B cell (primary cell): ENCODE measurements around the gene ERC2. TPM values are rescaled to one million over a fixed set of nuclear protein-coding genes. Genes with fewer than 3 reads are reported as not detected.

ENCODE experiments used
- ATAC-seq: fragments of 200-7000 bp; cut with Tn5 transposase; one replicate; pipeline ENCODE4 v1.10.0; 2021; ENCODE audit warnings: low read depth, mild to moderate bottlenecking, moderate number of reproducible peaks, moderate library complexity
- CTCF ChIA-PET: fragments of 350-600 bp; sonication (Branson Sonifier 250); formaldehyde crosslinking; loops from one replicate; lab custom pipeline; 2021; ENCODE audit warnings: antibody characterized with exemption, inconsistent platforms; lab: Charles Lee
- POLR2A ChIA-PET: fragments of 350-600 bp; sonication (Branson Sonifier 250); formaldehyde crosslinking; loops from one replicate; lab custom pipeline; 2021; ENCODE audit warnings: antibody characterized with exemption; lab: Charles Lee
- DNase-seq: peaks from one replicate; pipeline ENCODE4 v3.0.0; 2013
- H2AFZ ChIP-seq: 2 replicates; pipeline ENCODE4 v1.6.1; 2012; ENCODE audit warnings: mild to moderate bottlenecking, low read depth, low read length; ENCODE audit not compliant: insufficient read depth, poor library complexity, severe bottlenecking
- H3K27ac ChIP-seq, 2 donors: 1 replicate in 1 of 2; 2 replicates in 1 of 2; pipeline ENCODE4 v1.5.1; 2012 to 2013; ENCODE audit warnings: low read length in 2 of 2, mild to moderate bottlenecking in 2 of 2, moderate library complexity in 1 of 2
- H3K27me3 ChIP-seq, 4 experiments: fragments of 200-600 bp in 1 of 4; sonication (generic) in 1 of 4; replicated peaks in 1 of 4; 1 replicate in 2 of 4; 2 replicates in 2 of 4; pipeline versions ENCODE4 v1.6.1 to v1.7.0; 2013 to 2016; ENCODE audit warnings: low read length in 3 of 4, mild to moderate bottlenecking in 2 of 4, mixed read lengths in 1 of 4, moderate library complexity in 1 of 4; ENCODE audit not compliant: insufficient read depth in 4 of 4, control insufficient read depth in 3 of 4; ENCODE audit errors: control extremely low read depth in 1 of 4
- H3K36me3 ChIP-seq, 2 experiments: replicated peaks in 1 of 2; 1 replicate in 1 of 2; 2 replicates in 1 of 2; pipeline versions ENCODE4 v1.6.1 to v1.7.1; 2013; ENCODE audit warnings: low read length in 1 of 2; ENCODE audit not compliant: insufficient read depth in 2 of 2, control insufficient read depth in 1 of 2; ENCODE audit errors: control extremely low read depth in 1 of 2, extremely low read depth in 1 of 2
- H3K4me1 ChIP-seq, 2 donors: fragments of 200-600 bp in 1 of 2; sonication (generic) in 1 of 2; 1 replicate in 1 of 2; 2 replicates in 1 of 2; pipeline versions ENCODE4 v1.5.1 to v1.6.1; 2013 to 2017; ENCODE audit warnings: low read length in 2 of 2; ENCODE audit not compliant: control insufficient read depth in 2 of 2, insufficient read depth in 2 of 2
- H3K4me2 ChIP-seq: replicated peaks from 2 replicates; pipeline ENCODE3; 2012; ENCODE audit warnings: mild to moderate bottlenecking, low read depth, low read length; ENCODE audit not compliant: poor library complexity, severe bottlenecking
- H3K4me3 ChIP-seq, 5 experiments: fragments of 200-600 bp in 1 of 5; sonication (generic) in 1 of 5; 1 replicate in 3 of 5; 2 replicates in 2 of 5; pipeline versions ENCODE4 v1.5.1 to v1.7.0; 2011 to 2016; ENCODE audit warnings: low read length in 4 of 5, mild to moderate bottlenecking in 4 of 5, low read depth in 2 of 5, control low read depth in 1 of 5, moderate library complexity in 1 of 5; ENCODE audit not compliant: insufficient read depth in 1 of 5; ENCODE audit errors: control extremely low read depth in 1 of 5, extremely low read depth in 1 of 5
- H3K79me2 ChIP-seq: fragments of 200-600 bp; sonication (generic); one replicate; pipeline ENCODE4 v1.6.0; 2016; ENCODE audit warnings: low read length; ENCODE audit not compliant: control insufficient read depth, insufficient read depth
- H3K9ac ChIP-seq: fragments of 200-600 bp; sonication (generic); 2 replicates; pipeline ENCODE4 v1.6.1; 2017; ENCODE audit warnings: mild to moderate bottlenecking, low read length, moderate library complexity
- H3K9me3 ChIP-seq, 3 donors: one replicate each; pipeline versions ENCODE4 v1.6.1 to v1.7.1; 2013; ENCODE audit warnings: low read length in 2 of 3; ENCODE audit not compliant: control insufficient read depth in 2 of 3, insufficient read depth in 1 of 3; ENCODE audit errors: control extremely low read depth in 1 of 3
- H4K20me1 ChIP-seq: 2 replicates; pipeline ENCODE4 v1.6.0; 2012; ENCODE audit warnings: mild to moderate bottlenecking, low read length; ENCODE audit not compliant: insufficient read depth, control insufficient read depth, poor library complexity, severe bottlenecking
- H3K27ac Mint-ChIP-seq: one replicate; pipeline ENCODE4 v1.8.0; 2021; ENCODE audit warnings: mixed read lengths
- H3K27me3 Mint-ChIP-seq: one replicate; pipeline ENCODE4 v1.8.0; 2021; ENCODE audit warnings: mixed read lengths
- H3K4me1 Mint-ChIP-seq: one replicate; pipeline ENCODE4 v1.8.0; 2021; ENCODE audit warnings: mixed read lengths
- H3K4me3 Mint-ChIP-seq: one replicate; pipeline ENCODE4 v1.8.0; 2021; ENCODE audit warnings: mixed read lengths
- H3K9me3 Mint-ChIP-seq: one replicate; pipeline ENCODE4 v1.8.0; 2022; ENCODE audit warnings: mixed read lengths; ENCODE audit not compliant: insufficient read depth
- EZH2 ChIP-seq: IDR thresholded peaks from 2 replicates; pipeline ENCODE4 v1.6.1; 2012; ENCODE audit warnings: borderline replicate concordance, low read depth, mild to moderate bottlenecking, moderate library complexity, low read length; ENCODE audit not compliant: insufficient read depth, poor library complexity, severe bottlenecking
- WGBS: methylation state at CpG from one replicate; pipeline ENCODE4 v1.1.5; 2013; ENCODE audit warnings: missing lambda C conversion rate; ENCODE audit not compliant: insufficient coverage; 5-methylcytosine and 5-hydroxymethylcytosine counted together
- intact Hi-C: fragments of 100-400 bp; cut with micrococcal nuclease; formaldehyde crosslinking; loops from one replicate; pipeline ENCODE4 v1.10.0; 2022
- polyA plus RNA-seq: library from polyadenylated mRNA; depleted of rRNA; stranded (reverse); fragments of >200 nt; gene quantifications from 2 replicates; pipeline ENCODE4 v1.2.3, GENCODE V29; 2012
- total RNA-seq, 2 donors: library from RNA; stranded (reverse); fragments of 120-200 nt in 1 of 2; gene quantifications; 1 replicate in 1 of 2; 2 replicates in 1 of 2; pipeline versions ENCODE4 v1.2.3 to v1.2.4, GENCODE V29; 2013 to 2022
- TF ChIP-seq, protein P1 (sequence below): fragments of 200-600 bp; IDR thresholded peaks from one replicate; pipeline ENCODE4 v1.8.0; 2022; ENCODE audit warnings: antibody characterized with exemption, mild to moderate bottlenecking

The ERC2 gene
- total and polyA plus RNA-seq, 2 donors (not counting 1 experiment from before 2014, with no cell fraction given): not detected

DNA sequence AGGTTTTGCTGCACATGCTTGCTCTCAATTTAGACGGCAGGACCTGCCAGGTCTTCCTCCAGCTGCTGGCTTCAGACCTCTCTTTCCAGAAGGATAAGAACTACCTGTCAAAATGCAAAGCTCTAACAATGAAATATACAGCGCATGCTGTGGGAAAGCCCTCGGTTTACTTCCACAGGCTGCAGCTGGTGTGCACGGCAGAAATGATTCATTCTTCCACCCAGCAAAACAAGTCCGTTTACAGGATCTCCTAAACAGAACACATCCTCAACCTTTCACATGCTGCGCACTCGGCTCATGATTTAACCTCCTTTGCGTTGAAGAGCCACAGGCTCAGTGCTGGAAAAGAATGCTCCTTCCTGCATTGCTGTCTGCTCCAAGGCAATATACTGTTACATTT, 888.8 kb downstream of the ERC2 start:
- Histone ChIP-seq H3K4me3 (no peak overlapping the region), H3K4me1 (no peaks in the 10 kb centered on the region), H4K20me1 (no peaks in the 10 kb centered on the region), H3K9ac (no peak overlapping the region), H2AFZ (no peak overlapping the region), H3K27ac (no peak overlapping the region), H3K79me2 (no peaks in the 10 kb centered on the region), H3K9me3 (peaks cover 0 to 8% (median 0%) of the 10 kb centered on the region in 3 donors), H3K36me3 (no peaks in the 10 kb centered on the region), H3K27me3 (no peaks in the 10 kb centered on the region), H3K4me2 (no peak overlapping the region)
- Mint-ChIP-seq H3K27ac (no peak overlapping the region), H3K4me1 (no peaks in the 10 kb centered on the region), H3K9me3 (peaks cover 3% of the 10 kb centered on the region), H3K27me3 (peaks cover 4% of the 10 kb centered on the region), H3K4me3 (no peak overlapping the region)
- 68% methylated on average over 8 of the region's 8 CpGs for WGBS
- ChIA-PET POLR2A (no interaction called here), CTCF (no interaction called here)
- intact Hi-C loops: no loop called here
- TF ChIP-seq, protein P1, sequence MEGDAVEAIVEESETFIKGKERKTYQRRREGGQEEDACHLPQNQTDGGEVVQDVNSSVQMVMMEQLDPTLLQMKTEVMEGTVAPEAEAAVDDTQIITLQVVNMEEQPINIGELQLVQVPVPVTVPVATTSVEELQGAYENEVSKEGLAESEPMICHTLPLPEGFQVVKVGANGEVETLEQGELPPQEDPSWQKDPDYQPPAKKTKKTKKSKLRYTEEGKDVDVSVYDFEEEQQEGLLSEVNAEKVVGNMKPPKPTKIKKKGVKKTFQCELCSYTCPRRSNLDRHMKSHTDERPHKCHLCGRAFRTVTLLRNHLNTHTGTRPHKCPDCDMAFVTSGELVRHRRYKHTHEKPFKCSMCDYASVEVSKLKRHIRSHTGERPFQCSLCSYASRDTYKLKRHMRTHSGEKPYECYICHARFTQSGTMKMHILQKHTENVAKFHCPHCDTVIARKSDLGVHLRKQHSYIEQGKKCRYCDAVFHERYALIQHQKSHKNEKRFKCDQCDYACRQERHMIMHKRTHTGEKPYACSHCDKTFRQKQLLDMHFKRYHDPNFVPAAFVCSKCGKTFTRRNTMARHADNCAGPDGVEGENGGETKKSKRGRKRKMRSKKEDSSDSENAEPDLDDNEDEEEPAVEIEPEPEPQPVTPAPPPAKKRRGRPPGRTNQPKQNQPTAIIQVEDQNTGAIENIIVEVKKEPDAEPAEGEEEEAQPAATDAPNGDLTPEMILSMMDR: no peak
- TF ChIP-seq EZH2: no peak
- DNase-seq (no peak), ATAC-seq (no peak)

DNA sequence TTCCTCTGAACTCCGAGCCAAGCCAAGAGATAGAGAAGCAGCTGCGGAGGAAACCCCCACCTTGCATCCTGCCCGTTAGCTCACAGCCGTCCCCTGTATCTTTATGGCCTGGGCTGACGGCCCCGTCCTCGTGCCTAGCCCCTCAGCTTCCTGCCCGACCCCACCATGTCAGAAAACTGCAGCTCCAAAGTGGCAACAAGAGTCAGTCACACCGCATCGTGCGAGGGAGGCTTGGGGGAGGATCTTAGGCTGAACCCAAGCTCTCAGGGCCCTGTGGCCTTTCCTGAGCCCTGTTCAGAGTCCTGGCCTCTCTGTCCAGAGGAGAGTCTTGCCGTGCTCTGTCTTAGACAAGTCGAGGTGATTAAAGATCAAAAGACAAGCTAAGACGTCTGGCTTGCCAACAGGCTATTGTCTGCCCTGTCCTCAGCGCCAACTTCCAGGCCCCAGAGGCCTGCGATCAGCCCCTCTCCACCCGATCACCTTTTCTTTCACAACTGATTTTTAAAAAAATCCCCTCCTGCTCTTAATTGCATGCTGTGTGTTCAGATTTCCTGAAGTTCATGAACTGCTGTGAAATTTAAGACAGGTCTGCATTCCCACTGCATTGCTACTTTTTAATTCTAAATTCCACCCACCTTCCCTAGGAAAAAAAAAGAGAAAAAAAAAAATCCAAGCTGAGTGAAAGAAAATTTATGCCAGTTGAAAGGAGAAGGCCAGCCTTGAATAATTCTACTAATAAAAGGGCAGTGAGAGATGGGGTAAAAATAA, 891.5 kb downstream of the ERC2 start:
- TF ChIP-seq, protein P1: no peak
- no peak for TF ChIP-seq EZH2
- Mint-ChIP-seq H3K9me3 (peaks cover 3% of the 10 kb centered on the region), H3K27ac (no peak overlapping the region), H3K4me1 (no peaks in the 10 kb centered on the region), H3K4me3 (no peak overlapping the region), H3K27me3 (peaks cover 4% of the 10 kb centered on the region)
- CTCF ChIA-PET: no interaction called here
- Histone ChIP-seq H3K79me2 (no peaks in the 10 kb centered on the region), H3K4me1 (no peaks in the 10 kb centered on the region), H2AFZ (no peak overlapping the region), H4K20me1 (no peaks in the 10 kb centered on the region), H3K27ac (no peak overlapping the region), H3K9me3 (peaks cover 0 to 9% (median 0%) of the 10 kb centered on the region in 3 donors), H3K9ac (no peak overlapping the region), H3K27me3 (no peaks in the 10 kb centered on the region), H3K36me3 (no peaks in the 10 kb centered on the region), H3K4me2 (no peak overlapping the region), H3K4me3 (no peak overlapping the region)
- WGBS: 87% methylated on average over 14 of the region's 17 CpGs
- ATAC-seq (no peak), DNase-seq (no peak)
- intact Hi-C loops: no loop called here
- POLR2A ChIA-PET: no interaction called here
